GM12865 (cell line): ENCODE measurements around the gene NOTCH1.

Experiments used
- DNase-seq: peaks from one replicate; pipeline ENCODE4 v3.0.0; 2010; ENCODE audit warnings: low read depth
- H3K4me3 ChIP-seq: 2 replicates; pipeline ENCODE4 v1.5.1; 2011; ENCODE audit warnings: mild to moderate bottlenecking, low read depth, low read length, control low read depth
- TF ChIP-seq, protein P1 (sequence below): IDR thresholded peaks from 2 replicates; pipeline ENCODE4 v1.5.1; 2011; ENCODE audit warnings: low read length, control low read depth, low read depth, inconsistent platforms; ENCODE audit not compliant: insufficient read depth; ENCODE audit errors: missing control alignments

Gene NOTCH1

DNA sequence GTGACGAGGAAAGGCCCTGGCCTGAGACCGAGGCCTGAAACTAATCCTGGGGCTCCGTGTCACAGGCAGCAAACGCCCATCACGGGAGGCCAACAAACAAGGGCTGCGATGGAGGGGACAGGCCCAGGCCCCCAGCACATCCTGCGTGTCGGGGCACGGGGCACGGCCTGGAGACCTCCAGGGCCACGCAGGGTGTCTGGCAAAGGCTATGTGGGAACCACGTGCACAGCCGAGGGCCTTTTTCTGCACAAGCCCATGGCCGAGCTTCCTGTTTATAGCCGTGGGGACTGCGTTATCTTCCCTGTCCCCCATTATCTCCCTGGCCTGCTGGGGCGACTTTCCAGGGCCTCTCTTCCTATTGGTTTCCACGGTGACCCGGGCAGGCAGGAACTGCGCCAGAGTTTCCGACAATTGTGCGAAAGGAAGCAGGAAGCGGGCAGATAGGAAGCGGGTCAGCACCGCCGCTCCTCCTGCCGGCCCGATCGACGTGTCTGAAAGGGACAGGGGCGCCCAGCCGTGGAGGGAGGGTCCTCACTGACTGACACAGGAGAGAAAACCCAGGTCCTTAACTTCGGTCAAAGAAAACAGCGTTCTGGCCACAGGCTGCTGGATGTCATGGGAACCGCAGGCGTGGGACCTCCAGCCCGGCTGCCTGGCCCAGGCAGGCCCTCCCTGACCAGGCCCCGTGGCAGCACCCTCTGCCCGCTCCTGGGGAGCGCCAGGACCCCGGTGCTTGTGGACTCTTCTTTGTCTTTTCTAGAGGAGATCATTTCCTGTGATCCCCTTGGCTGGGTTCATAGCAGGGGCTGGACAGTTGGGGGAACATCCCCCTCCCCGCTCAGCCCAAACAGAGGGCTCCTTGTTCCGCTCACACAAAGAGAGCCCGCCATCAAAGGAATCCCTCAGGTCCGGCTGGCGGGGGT is 33.9 kb downstream of the NOTCH1 start:
- no peak for DNase-seq
- H3K4me3 ChIP-seq = no peak overlapping the region
- TF ChIP-seq, protein P1, sequence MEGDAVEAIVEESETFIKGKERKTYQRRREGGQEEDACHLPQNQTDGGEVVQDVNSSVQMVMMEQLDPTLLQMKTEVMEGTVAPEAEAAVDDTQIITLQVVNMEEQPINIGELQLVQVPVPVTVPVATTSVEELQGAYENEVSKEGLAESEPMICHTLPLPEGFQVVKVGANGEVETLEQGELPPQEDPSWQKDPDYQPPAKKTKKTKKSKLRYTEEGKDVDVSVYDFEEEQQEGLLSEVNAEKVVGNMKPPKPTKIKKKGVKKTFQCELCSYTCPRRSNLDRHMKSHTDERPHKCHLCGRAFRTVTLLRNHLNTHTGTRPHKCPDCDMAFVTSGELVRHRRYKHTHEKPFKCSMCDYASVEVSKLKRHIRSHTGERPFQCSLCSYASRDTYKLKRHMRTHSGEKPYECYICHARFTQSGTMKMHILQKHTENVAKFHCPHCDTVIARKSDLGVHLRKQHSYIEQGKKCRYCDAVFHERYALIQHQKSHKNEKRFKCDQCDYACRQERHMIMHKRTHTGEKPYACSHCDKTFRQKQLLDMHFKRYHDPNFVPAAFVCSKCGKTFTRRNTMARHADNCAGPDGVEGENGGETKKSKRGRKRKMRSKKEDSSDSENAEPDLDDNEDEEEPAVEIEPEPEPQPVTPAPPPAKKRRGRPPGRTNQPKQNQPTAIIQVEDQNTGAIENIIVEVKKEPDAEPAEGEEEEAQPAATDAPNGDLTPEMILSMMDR = no peak

DNA sequence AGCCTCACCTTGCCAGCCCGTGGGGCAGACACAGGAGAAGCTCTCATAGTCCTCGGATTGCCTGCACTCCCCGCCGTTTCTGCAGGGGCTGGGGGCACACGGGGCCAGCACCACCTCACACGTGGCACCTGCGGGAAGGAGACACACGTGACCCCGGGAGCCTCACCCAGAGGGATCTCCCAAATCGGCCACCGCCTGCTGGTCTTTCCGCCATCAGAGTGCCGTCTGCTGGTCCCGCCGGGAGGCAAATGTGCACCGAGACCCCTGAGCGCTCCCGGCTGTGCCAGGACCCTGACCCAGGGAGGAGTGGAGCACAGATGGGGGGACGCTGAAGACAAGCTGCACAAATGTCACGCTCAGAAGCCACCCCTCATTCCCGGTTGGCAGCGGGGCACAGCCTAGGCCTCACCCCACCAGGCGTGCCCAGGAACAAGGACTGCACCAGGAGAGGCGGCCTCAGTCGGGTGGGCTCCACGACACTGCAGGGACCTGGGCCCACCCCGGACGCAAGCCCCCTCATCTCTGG is 34.6 kb downstream of the NOTCH1 start:
- DNase-seq = no peak
- H3K4me3 ChIP-seq = no peak overlapping the region
- TF ChIP-seq, protein P1 = no peak

- no peak overlapping the region for H3K4me3 ChIP-seq
- TF ChIP-seq, protein P1 = no peak
- no peak for DNase-seq
These were observed 35.3 kb downstream of the NOTCH1 start for GRCh38 chr9:136510561-136510960.

DNA sequence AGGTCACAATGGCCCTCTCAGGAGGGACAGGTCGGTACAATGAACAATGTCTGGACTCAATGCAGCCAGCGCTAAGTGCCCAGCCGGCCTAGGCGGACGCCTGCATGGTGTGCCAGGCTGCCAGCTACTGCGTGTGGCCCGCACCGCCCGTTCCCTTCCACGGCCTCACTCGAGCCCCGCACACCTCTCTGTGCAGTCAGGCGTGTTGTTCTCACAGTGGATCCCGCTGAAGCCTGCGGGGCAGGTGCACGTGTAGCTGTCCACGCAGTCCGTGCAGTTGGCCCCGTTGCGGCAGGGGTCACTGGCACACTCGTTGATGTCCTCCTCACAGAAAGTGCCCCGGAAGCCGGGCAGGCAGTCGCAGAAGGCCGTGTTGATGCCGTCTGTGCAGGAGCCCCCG is 36.3 kb downstream of the NOTCH1 start:
- TF ChIP-seq, protein P1 = no peak
- H3K4me3 ChIP-seq = no peak overlapping the region
- no peak for DNase-seq

DNA sequence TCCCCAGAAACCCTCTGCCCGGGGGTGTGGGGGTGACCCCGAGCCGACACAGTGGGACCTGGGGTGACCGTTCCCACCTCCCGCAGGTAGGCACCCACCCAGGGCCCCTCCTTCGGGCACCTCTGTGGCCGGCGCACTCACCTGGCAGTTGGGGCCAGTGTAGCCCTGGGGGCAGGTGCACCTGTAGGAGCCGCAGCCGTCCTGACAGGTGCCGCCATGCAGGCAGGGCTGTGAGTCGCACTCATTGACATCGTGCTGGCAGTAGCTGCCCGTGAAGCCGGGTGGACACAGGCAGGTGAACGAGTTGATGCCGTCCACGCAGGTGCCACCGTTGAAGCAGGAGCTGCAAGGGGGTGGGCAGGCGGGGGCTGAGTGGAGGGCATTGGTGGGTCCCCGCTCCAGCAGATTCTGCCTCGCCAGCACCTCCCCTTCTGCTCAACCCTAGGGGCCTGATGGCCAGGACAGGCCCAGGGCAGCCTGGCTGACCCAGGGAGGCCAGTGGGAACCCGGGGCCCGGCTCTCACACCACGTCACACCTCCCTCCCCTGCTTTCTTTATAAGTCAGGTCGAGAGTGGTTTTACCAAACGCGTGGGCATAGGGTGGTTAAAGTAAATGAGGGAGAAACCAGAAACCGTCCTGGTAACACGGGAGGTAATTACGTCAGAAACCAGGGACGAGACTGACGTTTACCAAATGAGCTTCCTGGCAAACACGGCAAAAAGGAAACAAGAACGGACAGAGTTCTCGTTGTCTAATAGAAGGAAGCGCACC is 36.9 kb downstream of the NOTCH1 start:
- TF ChIP-seq, protein P1 = no peak
- H3K4me3 ChIP-seq = no peak overlapping the region
- DNase-seq = no peak

DNA sequence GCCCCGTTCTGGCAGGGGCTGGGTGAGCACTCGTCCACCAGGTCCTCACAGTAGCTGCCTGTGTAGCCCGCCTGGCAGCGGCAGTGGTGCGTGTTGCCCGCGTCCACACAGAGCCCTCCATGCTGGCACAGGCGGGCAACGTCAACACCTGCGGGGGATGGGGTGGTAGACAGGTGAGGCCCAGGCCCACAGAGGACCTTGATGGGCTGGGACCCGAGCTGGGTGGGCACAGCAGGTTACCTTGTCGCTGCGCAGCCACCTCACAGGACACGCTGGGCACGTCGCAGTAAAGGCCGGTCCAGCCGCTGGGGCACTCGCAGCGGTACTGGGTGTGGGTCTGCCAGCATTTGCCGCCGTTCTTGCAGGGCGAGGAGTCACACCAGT is 37.9 kb downstream of the NOTCH1 start:
- no peak for DNase-seq
- H3K4me3 ChIP-seq = no peak overlapping the region
- TF ChIP-seq, protein P1 = no peak
